Measurements from ENCODE around the gene AQP12A. TPM values are rescaled to one million over a fixed set of nuclear protein-coding genes. Genes with fewer than 3 reads are reported as not detected.

AQP12A gene
- total RNA-seq, 1 donor from 2014 or later: not detected

GRCh38 chr2:240646900-240647502 lies 44.7 kb upstream of the AQP12A start:
- no peak for TF ChIP-seq CTCF (IDR thresholded peaks at IDR 0.05)
- Mint-ChIP-seq H3K36me3 (ENCODE audit: unreplicated experiment) (no peaks in the 10 kb centered on the region), H3K4me3 (ENCODE audit: unreplicated experiment) (no peak overlapping the region), H3K4me1 (ENCODE audit: unreplicated experiment) (no peaks in the 10 kb centered on the region), H3K9me3 (ENCODE audit: unreplicated experiment) (no peaks in the 10 kb centered on the region), H3K27me3 (ENCODE audit: unreplicated experiment) (peaks cover 48% of the 10 kb centered on the region), H3K27ac (ENCODE audit: unreplicated experiment) (no peak overlapping the region)
- DNase-seq (ENCODE audit: extremely low spot score, unreplicated experiment): peak; percentile 79

GRCh38 chr2:240647503-240648154 lies 44.0 kb upstream of the AQP12A start:
- H3K27me3 Mint-ChIP-seq (ENCODE audit: unreplicated experiment): peaks cover 51% of the 10 kb centered on the region
- H3K4me1 Mint-ChIP-seq (ENCODE audit: unreplicated experiment): no peaks in the 10 kb centered on the region
- TF ChIP-seq CTCF (IDR thresholded peaks at IDR 0.05): no peak
- H3K4me3 Mint-ChIP-seq (ENCODE audit: unreplicated experiment): no peak overlapping the region
- DNase-seq (ENCODE audit: extremely low spot score, unreplicated experiment): peak; percentile 81
- H3K27ac Mint-ChIP-seq (ENCODE audit: unreplicated experiment): no peak overlapping the region
- H3K36me3 Mint-ChIP-seq (ENCODE audit: unreplicated experiment): no peaks in the 10 kb centered on the region
- no peaks in the 10 kb centered on the region for H3K9me3 Mint-ChIP-seq (ENCODE audit: unreplicated experiment)

GRCh38 chr2:240648155-240648649 lies 43.5 kb upstream of the AQP12A start:
- DNase-seq (ENCODE audit: extremely low spot score, unreplicated experiment): peak; percentile 59
- no peak overlapping the region for H3K4me3 Mint-ChIP-seq (ENCODE audit: unreplicated experiment)
- no peaks in the 10 kb centered on the region for H3K4me1 Mint-ChIP-seq (ENCODE audit: unreplicated experiment)
- H3K27ac Mint-ChIP-seq (ENCODE audit: unreplicated experiment): no peak overlapping the region
- no peaks in the 10 kb centered on the region for H3K36me3 Mint-ChIP-seq (ENCODE audit: unreplicated experiment)
- no peak for TF ChIP-seq CTCF (IDR thresholded peaks at IDR 0.05)
- H3K9me3 Mint-ChIP-seq (ENCODE audit: unreplicated experiment): no peaks in the 10 kb centered on the region
- H3K27me3 Mint-ChIP-seq (ENCODE audit: unreplicated experiment): peaks cover 52% of the 10 kb centered on the region

- TF ChIP-seq CTCF (IDR thresholded peaks at IDR 0.05): no peak
- H3K27me3 Mint-ChIP-seq (ENCODE audit: unreplicated experiment): peaks cover 52% of the 10 kb centered on the region
- no peak overlapping the region for H3K4me3 Mint-ChIP-seq (ENCODE audit: unreplicated experiment)
- peak; percentile 67 for DNase-seq (ENCODE audit: extremely low spot score, unreplicated experiment)
- H3K36me3 Mint-ChIP-seq (ENCODE audit: unreplicated experiment): no peaks in the 10 kb centered on the region
- H3K9me3 Mint-ChIP-seq (ENCODE audit: unreplicated experiment): no peaks in the 10 kb centered on the region
- no peak overlapping the region for H3K27ac Mint-ChIP-seq (ENCODE audit: unreplicated experiment)
- no peaks in the 10 kb centered on the region for H3K4me1 Mint-ChIP-seq (ENCODE audit: unreplicated experiment)
Observed at GRCh38 chr2:240648650-240649275, 42.9 kb upstream of the AQP12A start.

- Mint-ChIP-seq H3K36me3 (ENCODE audit: unreplicated experiment) (no peaks in the 10 kb centered on the region), H3K27me3 (ENCODE audit: unreplicated experiment) (peaks cover 50% of the 10 kb centered on the region), H3K27ac (ENCODE audit: unreplicated experiment) (no peak overlapping the region), H3K9me3 (ENCODE audit: unreplicated experiment) (no peaks in the 10 kb centered on the region), H3K4me3 (ENCODE audit: unreplicated experiment) (no peak overlapping the region), H3K4me1 (ENCODE audit: unreplicated experiment) (no peaks in the 10 kb centered on the region)
- peak; percentile 60 for DNase-seq (ENCODE audit: extremely low spot score, unreplicated experiment)
- no peak for TF ChIP-seq CTCF (IDR thresholded peaks at IDR 0.05)
Observed at GRCh38 chr2:240649331-240649730, 42.3 kb upstream of the AQP12A start.
